Measurements from ENCODE around the gene PIK3CD. TPM values are rescaled to one million over a fixed set of nuclear protein-coding genes. Genes with fewer than 3 reads are reported as not detected.

The PIK3CD gene
- total RNA-seq, 1 experiment from 2014 or later, result 23.1 TPM

DNA sequence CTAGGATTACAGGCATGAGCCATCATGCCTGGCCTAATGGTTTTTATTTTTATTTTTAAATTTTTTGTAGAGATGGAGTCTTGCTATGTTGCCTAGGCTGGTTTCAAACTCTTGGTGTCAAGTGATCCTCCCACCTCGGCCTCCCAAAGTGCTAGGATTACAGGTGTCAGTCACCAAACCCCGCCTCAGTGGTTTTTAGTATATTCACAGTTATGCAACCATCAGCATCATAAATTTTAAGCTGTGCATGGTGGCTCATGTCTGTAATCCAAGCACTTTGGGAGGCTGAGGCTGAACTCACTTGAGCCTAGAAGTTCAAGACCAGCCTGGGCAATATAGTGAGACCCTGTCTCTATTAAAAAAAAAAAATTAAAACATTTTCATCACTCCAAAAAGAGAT, 28.6 kb downstream of the PIK3CD start (continued):
- TF ChIP-seq, protein P1, sequence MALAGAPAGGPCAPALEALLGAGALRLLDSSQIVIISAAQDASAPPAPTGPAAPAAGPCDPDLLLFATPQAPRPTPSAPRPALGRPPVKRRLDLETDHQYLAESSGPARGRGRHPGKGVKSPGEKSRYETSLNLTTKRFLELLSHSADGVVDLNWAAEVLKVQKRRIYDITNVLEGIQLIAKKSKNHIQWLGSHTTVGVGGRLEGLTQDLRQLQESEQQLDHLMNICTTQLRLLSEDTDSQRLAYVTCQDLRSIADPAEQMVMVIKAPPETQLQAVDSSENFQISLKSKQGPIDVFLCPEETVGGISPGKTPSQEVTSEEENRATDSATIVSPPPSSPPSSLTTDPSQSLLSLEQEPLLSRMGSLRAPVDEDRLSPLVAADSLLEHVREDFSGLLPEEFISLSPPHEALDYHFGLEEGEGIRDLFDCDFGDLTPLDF (CRISPR knock-in tag; IDR thresholded peaks at IDR 0.05), result no peak

DNA sequence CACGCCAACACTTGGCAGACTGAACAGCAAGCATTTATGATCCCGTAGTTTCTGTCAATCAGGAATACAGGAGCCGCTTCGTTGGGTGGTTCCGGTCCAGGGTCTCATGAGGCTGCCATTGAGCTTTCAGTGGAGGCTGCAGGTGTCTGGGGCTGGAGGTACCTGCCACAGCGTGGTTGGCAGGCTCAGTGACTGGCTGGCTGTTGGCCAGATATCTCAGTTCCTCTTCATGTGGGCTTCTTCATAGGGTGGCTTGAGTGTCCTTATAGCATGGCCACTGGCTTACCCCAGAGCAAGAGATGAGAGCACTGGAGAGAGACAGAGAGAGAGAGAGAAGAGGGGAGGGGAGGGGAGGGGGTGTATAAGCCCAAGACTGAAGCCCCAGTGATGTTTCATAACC, 29.3 kb downstream of the PIK3CD start:
- peak overlapping the region; percentile 57; the same call in 1 of the 2 replicates for H3K27ac Mint-ChIP-seq
- DNase-seq (ENCODE audit: low spot score) (no peak), ATAC-seq (no peak)
- ChIA-PET POLR2A (no interaction called here), CTCF (interaction anchor here (1.7 to 14.9 kb wide), 2 partner anchors 39 to 54 kb away, joined by 7 to 163 read pairs; no protein-coding TSS in a partner anchor)
- H3K27me3 Mint-ChIP-seq (ENCODE audit: low read depth), result no peaks in the 10 kb centered on the region
- peaks cover 7% of the 10 kb centered on the region for H3K4me1 Mint-ChIP-seq
- no peaks in the 10 kb centered on the region; the same call in 1 of the 2 replicates for H3K36me3 Mint-ChIP-seq
- H3K4me3 Mint-ChIP-seq, result no peak overlapping the region
- TF ChIP-seq ZBTB21 (CRISPR knock-in tag; IDR thresholded peaks at IDR 0.05; ENCODE audit: borderline replicate concordance) (no peak), SOX15 (CRISPR knock-in tag; IDR thresholded peaks at IDR 0.05) (no peak), SP1 (CRISPR knock-in tag; conservative IDR thresholded peaks at IDR 0.05) (no peak)
- no peaks in the 10 kb centered on the region for H3K9me3 Mint-ChIP-seq

DNA sequence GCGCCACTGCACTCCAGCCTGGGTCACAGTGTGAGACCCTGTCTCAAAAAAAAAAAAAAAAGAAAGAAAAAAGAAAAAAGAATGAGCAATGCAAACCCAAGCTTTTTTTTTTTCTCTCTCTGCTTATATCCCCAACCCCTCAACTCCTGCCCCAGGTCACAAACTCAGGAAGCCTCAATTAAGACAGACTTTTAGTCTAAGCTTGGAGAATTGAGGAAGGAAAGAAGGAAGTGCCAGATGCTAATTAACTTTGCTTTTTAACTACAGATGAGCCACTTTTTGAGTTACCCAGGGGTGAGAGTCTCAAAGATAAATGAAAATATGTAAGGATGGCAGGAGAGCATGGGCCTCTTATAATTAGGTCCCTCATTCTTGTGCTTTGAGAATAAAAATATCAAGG, 33.3 kb downstream of the PIK3CD start:
- Mint-ChIP-seq H3K4me3 (no peak overlapping the region), H3K4me1 (peaks cover 18% of the 10 kb centered on the region), H3K9me3 (no peaks in the 10 kb centered on the region), H3K27me3 (ENCODE audit: low read depth) (peaks cover 21% of the 10 kb centered on the region), H3K36me3 (no peaks in the 10 kb centered on the region; the same call in 1 of the 2 replicates), H3K27ac (no peak overlapping the region)
- DNase-seq (ENCODE audit: low spot score) (no peak), ATAC-seq (no peak)
- TF ChIP-seq CBFB (CRISPR knock-in tag; IDR thresholded peaks at IDR 0.05; ENCODE audit: low read depth), result no peak
- TF ChIP-seq, protein P2, sequence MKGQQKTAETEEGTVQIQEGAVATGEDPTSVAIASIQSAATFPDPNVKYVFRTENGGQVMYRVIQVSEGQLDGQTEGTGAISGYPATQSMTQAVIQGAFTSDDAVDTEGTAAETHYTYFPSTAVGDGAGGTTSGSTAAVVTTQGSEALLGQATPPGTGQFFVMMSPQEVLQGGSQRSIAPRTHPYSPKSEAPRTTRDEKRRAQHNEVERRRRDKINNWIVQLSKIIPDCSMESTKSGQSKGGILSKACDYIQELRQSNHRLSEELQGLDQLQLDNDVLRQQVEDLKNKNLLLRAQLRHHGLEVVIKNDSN (CRISPR knock-in tag; IDR thresholded peaks at IDR 0.05), result no peak
- TF ChIP-seq, protein P3, sequence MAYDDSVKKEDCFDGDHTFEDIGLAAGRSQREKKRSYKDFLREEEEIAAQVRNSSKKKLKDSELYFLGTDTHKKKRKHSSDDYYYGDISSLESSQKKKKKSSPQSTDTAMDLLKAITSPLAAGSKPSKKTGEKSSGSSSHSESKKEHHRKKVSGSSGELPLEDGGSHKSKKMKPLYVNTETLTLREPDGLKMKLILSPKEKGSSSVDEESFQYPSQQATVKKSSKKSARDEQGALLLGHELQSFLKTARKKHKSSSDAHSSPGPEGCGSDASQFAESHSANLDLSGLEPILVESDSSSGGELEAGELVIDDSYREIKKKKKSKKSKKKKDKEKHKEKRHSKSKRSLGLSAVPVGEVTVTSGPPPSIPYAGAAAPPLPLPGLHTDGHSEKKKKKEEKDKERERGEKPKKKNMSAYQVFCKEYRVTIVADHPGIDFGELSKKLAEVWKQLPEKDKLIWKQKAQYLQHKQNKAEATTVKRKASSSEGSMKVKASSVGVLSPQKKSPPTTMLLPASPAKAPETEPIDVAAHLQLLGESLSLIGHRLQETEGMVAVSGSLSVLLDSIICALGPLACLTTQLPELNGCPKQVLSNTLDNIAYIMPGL (CRISPR knock-in tag; IDR thresholded peaks at IDR 0.05), result no peak
- no peak for TF ChIP-seq CREB1 (CRISPR knock-in tag; IDR thresholded peaks at IDR 0.05)
- TF ChIP-seq, protein P4, sequence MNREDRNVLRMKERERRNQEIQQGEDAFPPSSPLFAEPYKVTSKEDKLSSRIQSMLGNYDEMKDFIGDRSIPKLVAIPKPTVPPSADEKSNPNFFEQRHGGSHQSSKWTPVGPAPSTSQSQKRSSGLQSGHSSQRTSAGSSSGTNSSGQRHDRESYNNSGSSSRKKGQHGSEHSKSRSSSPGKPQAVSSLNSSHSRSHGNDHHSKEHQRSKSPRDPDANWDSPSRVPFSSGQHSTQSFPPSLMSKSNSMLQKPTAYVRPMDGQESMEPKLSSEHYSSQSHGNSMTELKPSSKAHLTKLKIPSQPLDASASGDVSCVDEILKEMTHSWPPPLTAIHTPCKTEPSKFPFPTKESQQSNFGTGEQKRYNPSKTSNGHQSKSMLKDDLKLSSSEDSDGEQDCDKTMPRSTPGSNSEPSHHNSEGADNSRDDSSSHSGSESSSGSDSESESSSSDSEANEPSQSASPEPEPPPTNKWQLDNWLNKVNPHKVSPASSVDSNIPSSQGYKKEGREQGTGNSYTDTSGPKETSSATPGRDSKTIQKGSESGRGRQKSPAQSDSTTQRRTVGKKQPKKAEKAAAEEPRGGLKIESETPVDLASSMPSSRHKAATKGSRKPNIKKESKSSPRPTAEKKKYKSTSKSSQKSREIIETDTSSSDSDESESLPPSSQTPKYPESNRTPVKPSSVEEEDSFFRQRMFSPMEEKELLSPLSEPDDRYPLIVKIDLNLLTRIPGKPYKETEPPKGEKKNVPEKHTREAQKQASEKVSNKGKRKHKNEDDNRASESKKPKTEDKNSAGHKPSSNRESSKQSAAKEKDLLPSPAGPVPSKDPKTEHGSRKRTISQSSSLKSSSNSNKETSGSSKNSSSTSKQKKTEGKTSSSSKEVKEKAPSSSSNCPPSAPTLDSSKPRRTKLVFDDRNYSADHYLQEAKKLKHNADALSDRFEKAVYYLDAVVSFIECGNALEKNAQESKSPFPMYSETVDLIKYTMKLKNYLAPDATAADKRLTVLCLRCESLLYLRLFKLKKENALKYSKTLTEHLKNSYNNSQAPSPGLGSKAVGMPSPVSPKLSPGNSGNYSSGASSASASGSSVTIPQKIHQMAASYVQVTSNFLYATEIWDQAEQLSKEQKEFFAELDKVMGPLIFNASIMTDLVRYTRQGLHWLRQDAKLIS (CRISPR knock-in tag; IDR thresholded peaks at IDR 0.05; ENCODE audit: borderline replicate concordance), result no peak
- ChIA-PET CTCF (interaction anchor here (0.6 to 14.9 kb wide), 2 partner anchors 35 to 56 kb away, joined by 3 to 163 read pairs; no protein-coding TSS in a partner anchor), POLR2A (no interaction called here)

DNA sequence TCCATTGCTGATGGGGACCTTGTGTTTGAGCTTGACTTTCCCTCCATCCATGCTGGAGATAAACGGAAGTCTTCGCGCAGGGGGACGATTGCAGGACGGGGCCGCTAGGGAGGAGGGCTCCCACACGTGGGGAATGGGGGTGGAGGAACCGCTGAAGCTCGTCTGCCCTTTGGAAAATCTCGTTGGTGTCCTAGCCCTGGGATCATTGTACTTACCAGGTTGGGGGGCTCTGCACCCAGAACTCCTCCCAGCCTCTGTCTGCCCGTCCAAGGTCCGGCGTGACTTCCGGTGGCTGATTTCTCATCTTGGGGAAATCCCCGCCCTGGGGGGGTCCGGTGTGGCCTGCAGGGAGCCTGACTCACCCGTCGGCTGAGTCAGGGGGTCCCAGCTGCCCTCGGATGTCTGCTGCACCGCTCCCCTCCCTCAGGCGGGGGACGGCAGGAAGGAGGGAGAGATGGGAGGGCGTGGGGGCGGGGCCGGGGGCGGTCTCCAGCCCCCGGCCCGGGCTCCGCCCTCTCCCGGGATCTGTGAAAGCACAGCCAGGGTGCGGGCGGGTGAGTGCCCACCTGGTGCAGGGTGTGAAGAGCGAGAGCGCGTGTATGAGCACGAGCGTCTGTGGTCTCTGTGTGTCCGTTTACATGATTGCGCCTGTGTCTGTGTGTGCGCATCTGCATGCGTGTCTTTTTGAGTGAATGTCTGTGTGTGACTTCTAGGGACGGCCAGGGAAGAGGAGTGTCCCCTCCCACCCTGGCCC, 35.8 kb downstream of the PIK3CD start:
- DNase-seq (ENCODE audit: low spot score), result peak; percentile 80
- ChIA-PET CTCF (interaction anchor here (0.6 to 14.9 kb wide), 10 partner anchors 14 to 505 kb away, joined by 3 to 163 read pairs (median 4); no protein-coding TSS in a partner anchor), POLR2A (interaction anchor here (0.6 kb wide), 1 partner anchor 464 kb away, joined by 4 read pairs; no protein-coding TSS in a partner anchor)
- H3K4me3 Mint-ChIP-seq, result peak overlapping the region; percentile 77
- no peak overlapping the region for H3K27ac Mint-ChIP-seq
- H3K27me3 Mint-ChIP-seq (ENCODE audit: low read depth), result peaks cover 40% of the 10 kb centered on the region
- peak; percentile 51 for ATAC-seq
- H3K9me3 Mint-ChIP-seq, result no peaks in the 10 kb centered on the region
- H3K4me1 Mint-ChIP-seq, result peaks cover 31% of the 10 kb centered on the region
- H3K36me3 Mint-ChIP-seq, result no peaks in the 10 kb centered on the region; the same call in 1 of the 2 replicates
- peak; percentile 42; the same call in 1 of the 2 replicates for TF ChIP-seq SP1 (CRISPR knock-in tag; conservative IDR thresholded peaks at IDR 0.05)
- no peak for TF ChIP-seq MXD4 (CRISPR knock-in tag; IDR thresholded peaks at IDR 0.05; ENCODE audit: borderline replicate concordance)
- TF ChIP-seq, protein P5, sequence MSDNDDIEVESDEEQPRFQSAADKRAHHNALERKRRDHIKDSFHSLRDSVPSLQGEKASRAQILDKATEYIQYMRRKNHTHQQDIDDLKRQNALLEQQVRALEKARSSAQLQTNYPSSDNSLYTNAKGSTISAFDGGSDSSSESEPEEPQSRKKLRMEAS (CRISPR knock-in tag; IDR thresholded peaks at IDR 0.05), result peak; percentile 35; the same call in 1 of the 2 replicates
- TF ChIP-seq ZNF232 (CRISPR knock-in tag; IDR thresholded peaks at IDR 0.05), result no peak
- 0 out of 2 replicates have a peak, but pooled peaks have one; percentile 25 for TF ChIP-seq RELA (CRISPR knock-in tag; IDR thresholded peaks at IDR 0.05; ENCODE audit: borderline replicate concordance)
- no peak for TF ChIP-seq EMX1 (CRISPR knock-in tag; IDR thresholded peaks at IDR 0.05)
- 0 out of 2 replicates have a peak, but pooled peaks have one; percentile 8 for TF ChIP-seq GABPB1 (CRISPR knock-in tag; IDR thresholded peaks at IDR 0.05)
- TF ChIP-seq, protein P6, sequence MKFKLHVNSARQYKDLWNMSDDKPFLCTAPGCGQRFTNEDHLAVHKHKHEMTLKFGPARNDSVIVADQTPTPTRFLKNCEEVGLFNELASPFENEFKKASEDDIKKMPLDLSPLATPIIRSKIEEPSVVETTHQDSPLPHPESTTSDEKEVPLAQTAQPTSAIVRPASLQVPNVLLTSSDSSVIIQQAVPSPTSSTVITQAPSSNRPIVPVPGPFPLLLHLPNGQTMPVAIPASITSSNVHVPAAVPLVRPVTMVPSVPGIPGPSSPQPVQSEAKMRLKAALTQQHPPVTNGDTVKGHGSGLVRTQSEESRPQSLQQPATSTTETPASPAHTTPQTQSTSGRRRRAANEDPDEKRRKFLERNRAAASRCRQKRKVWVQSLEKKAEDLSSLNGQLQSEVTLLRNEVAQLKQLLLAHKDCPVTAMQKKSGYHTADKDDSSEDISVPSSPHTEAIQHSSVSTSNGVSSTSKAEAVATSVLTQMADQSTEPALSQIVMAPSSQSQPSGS (CRISPR knock-in tag; IDR thresholded peaks at IDR 0.05; ENCODE audit: borderline replicate concordance, low read depth), result no peak
- TF ChIP-seq IRF2 (CRISPR knock-in tag; IDR thresholded peaks at IDR 0.05; ENCODE audit: borderline replicate concordance, low read depth), result no peak
- no peak for TF ChIP-seq JUN (CRISPR knock-in tag; IDR thresholded peaks at IDR 0.05)
- no peak for TF ChIP-seq TCF7 (CRISPR knock-in tag; IDR thresholded peaks at IDR 0.05; ENCODE audit: low read depth)
